Measurements from ENCODE around the gene MALAT1. TPM values are rescaled to one million over a fixed set of nuclear protein-coding genes. Genes with fewer than 3 reads are reported as not detected.

MALAT1 gene
- polyA plus RNA-seq, 6 donors from 2014 or later: 1,985 to 6,450 (median 3,738) TPM

DNA sequence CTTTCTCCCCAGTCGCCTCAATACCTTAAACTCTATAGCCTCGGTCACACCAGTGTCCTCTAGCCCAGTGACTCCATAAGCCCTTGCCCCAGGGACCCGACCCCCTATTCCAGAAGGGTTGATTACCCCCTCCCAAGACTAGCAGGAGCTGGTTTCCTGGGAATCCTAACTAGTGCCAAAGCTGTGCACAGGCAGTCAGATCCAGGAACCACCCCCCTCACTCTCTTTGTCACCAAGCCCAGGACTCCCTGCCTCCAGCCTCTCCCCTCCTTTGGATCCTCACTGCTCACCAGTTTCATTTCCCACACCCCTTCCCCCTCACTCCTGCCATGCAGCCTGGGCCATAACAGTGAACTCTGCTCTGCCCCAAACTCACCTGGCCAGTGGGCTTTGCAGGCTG, 49.5 kb downstream of the MALAT1 start:
- H3K9me3 Mint-ChIP-seq: peaks cover 0 to 1% (median 0%) of the 10 kb centered on the region in 7 donors
- ATAC-seq (ENCODE audit: low read depth in 2 of 2) (no peak), DNase-seq (no peak)
- H3K27ac Mint-ChIP-seq: peak overlapping the region in 4 of 6 donors; percentile 60 to 97 (median 90)
- peaks cover 69 to 71% (median 70%) of the 10 kb centered on the region in 3 donors for H3K4me1 Mint-ChIP-seq
- H3K4me3 Mint-ChIP-seq: peak overlapping the region; percentile 30 to 86 (median 71)
- H3K36me3 Mint-ChIP-seq: no peaks in the 10 kb centered on the region
- H3K27me3 Mint-ChIP-seq: no peaks in the 10 kb centered on the region

DNA sequence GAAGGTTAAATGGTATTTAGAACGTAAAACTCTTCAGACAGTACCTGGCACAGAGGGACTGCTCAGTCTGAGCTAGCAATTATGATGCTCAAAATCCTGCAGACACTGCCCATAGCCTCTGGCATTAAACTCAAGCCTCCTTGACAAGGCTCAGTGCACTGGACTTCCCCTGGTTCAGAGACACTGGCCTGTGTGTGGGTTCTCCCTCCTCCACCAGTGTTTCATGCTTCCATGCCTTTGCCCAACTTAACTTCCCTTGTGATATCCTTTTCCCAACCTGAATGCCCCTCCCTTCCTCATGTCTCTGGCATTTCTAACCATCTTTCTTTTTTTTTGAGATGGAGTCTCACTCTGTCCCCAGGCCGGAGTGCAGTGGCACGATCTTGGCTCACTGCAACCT, 50.3 kb downstream of the MALAT1 start:
- Mint-ChIP-seq H3K27ac (peak overlapping the region in 3 of 6 donors; percentile 33 to 97 (median 82)), H3K9me3 (peaks cover 0 to 1% (median 0%) of the 10 kb centered on the region in 7 donors), H3K27me3 (no peaks in the 10 kb centered on the region), H3K36me3 (no peaks in the 10 kb centered on the region), H3K4me1 (peaks cover 63 to 66% (median 65%) of the 10 kb centered on the region in 3 donors), H3K4me3 (peak overlapping the region in 6 of 8 donors; percentile 8 to 86 (median 74))
- ATAC-seq (ENCODE audit: low read depth in 2 of 2): no peak
- DNase-seq: no peak

DNA sequence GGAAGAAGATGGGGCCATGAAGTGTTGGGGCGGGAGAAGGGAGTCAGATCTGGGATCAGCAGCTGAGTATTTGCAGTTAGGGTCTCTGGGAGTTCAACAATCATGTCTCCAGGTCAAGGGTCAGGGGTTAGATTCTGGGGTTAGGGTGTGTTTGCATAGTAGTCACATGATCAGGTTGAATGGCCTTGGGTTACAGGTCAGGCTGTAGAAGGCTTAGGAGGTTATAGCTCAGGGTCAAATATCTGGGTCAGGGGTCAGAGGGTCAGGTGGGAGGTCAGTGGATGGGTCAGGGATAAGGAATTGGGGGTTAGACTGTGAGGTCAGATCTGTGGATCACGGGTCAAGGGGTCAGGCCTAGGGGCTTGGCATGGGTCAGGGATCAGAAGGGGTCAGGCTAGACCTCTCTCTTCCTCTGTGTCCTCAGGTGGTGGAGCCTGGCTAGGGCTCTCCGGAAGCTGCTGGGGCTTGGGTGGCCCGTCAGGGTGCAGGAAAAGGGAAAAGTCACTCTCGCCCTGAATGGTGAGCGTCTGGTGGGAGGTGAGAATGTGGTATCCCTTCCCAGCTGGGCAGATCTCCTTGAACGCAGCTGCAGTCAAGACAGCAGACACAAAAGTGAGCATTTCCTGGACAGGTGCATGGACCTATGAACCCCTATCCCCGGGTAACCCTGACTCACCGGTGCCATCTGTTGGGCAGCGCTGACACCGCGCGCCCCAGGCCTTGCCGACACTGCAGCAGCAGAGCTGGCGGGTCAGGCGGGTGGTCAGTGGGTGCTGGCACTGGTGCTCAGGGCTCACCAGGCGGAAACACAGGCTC, 52.9 kb downstream of the MALAT1 start:
- DNase-seq (peak; percentile 81), ATAC-seq (ENCODE audit: low read depth in 2 of 2) (peak; percentile 84 to 85)
- Mint-ChIP-seq H3K4me3 (peak overlapping the region; percentile 2 to 80 (median 62)), H3K9me3 (peaks cover 0 to 1% (median 0%) of the 10 kb centered on the region in 7 donors), H3K27ac (peak overlapping the region; percentile 52 to 93 (median 84)), H3K27me3 (no peaks in the 10 kb centered on the region), H3K36me3 (no peaks in the 10 kb centered on the region), H3K4me1 (peaks cover 57 to 63% (median 62%) of the 10 kb centered on the region in 3 donors)

DNA sequence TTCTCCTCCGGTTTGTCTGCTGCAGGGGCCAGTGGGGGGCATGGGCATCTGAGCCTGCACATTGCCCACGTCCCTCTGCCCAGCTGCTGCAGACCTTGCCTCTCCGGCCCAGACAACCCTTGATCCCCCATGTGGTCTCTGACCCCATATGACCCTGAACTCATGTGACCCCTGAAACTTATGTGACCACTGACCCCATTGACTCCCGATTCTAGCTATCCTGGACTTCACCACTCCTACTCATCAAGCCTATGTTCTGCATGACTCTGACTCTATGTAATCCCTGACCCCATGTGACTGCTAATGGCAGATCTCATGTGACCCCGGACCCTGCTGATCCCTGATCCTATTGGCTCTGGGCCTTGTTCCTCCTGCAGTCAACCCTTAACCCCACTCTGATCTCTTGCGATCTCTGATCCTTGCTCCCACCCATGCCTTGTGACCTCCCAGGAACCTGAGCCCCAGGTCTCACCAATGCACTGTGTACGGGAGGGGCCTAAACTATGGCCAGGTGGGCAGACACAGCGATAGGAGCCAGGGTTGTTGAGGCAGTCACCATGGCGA, 53.6 kb downstream of the MALAT1 start:
- Mint-ChIP-seq H3K4me3 (peak overlapping the region in 7 of 8 donors; percentile 2 to 78 (median 53)), H3K9me3 (peaks cover 0 to 1% (median 0%) of the 10 kb centered on the region in 7 donors), H3K4me1 (peaks cover 56 to 67% (median 63%) of the 10 kb centered on the region in 3 donors), H3K36me3 (no peaks in the 10 kb centered on the region), H3K27ac (peak overlapping the region; percentile 21 to 97 (median 79)), H3K27me3 (no peaks in the 10 kb centered on the region)
- DNase-seq (no peak), ATAC-seq (ENCODE audit: low read depth in 2 of 2) (no peak)

DNA sequence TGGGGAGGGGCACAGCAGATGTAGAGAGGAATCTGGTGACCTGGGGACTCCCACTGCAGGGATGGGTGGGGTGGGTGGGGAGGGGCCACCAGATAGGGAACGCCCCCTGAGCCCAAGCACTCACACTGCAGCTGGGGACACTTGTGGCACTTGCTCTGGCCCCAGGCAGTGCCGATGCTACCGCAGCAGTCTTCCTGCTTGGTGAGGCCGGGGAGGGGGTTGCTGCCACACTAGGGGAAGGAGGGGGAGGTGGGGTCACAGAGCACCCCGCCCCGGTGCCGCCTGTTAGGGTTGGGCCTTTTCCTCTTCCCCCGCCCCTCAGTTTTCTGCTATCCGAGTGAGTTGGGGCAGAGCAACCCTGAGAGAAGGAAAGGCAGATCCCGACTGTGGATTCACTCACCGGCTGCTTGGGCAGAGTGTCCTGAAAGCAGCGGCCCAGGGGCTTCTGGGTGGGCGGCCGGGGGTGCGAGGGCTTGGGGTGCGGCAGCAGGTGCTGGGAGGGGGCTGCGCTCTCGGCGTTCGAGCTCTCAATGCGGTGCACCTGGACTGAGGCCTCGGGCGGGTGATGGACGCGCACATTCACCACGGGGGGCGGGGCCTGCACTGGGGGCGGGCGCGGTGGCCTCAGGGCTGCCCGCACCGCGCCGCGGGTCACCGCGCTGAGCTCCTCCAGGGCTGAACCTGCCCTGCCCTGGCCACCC, 54.6 kb downstream of the MALAT1 start:
- Mint-ChIP-seq H3K4me3 (peak overlapping the region in 3 of 8 donors; percentile 9 to 47 (median 31)), H3K36me3 (no peaks in the 10 kb centered on the region), H3K27me3 (no peaks in the 10 kb centered on the region), H3K27ac (peak overlapping the region in 2 of 6 donors; percentile 44 to 52), H3K9me3 (peaks cover 0 to 1% (median 0%) of the 10 kb centered on the region in 7 donors), H3K4me1 (peaks cover 49 to 60% (median 55%) of the 10 kb centered on the region in 3 donors)
- DNase-seq (peak; percentile 33), ATAC-seq (ENCODE audit: low read depth in 2 of 2) (peak; percentile 41 to 58)

DNA sequence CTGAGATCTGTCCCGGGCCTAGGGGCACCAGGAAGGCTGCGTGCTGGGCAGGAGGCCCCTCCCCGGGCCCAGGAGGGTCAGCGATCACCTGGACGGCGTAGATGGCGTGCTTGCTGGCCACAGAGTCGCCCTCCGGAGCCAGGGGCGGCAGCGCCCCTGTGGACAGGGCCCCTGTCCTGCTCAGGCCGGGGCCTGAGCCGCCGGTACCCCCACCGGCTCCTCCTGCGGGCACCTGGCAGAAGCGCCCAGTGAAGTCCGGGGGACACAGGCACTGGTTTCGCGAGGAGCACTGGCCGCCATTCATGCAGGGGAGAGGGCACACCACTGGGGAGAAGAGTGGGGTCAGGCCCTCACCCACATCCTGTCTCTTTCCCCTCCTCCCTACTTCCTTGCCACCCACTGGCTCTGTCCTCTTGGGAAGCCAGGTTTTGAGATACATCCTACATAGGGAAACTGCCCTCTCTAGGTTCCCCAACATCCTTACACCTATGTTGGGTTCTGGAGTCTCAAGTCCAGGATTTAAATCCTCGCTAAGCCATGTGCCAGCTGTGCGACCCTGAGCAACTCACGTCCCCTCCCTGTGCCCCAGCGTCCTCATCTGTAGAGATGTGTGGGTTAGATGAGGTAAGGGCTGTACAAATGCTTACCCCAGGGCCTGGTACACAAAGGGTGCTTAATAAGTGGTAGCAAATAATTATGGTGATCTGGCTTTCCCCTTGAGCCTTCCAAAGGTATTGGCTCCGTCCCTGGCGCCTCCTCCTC, 55.4 kb downstream of the MALAT1 start:
- Mint-ChIP-seq H3K9me3 (peaks cover 0 to 1% (median 0%) of the 10 kb centered on the region in 7 donors), H3K27me3 (no peaks in the 10 kb centered on the region), H3K36me3 (no peaks in the 10 kb centered on the region), H3K4me1 (peaks cover 41 to 56% (median 48%) of the 10 kb centered on the region in 3 donors), H3K4me3 (peak overlapping the region in 5 of 8 donors; percentile 29 to 84 (median 49)), H3K27ac (peak overlapping the region in 2 of 6 donors; percentile 70 to 78)
- DNase-seq (no peak), ATAC-seq (ENCODE audit: low read depth in 2 of 2) (no peak)

DNA sequence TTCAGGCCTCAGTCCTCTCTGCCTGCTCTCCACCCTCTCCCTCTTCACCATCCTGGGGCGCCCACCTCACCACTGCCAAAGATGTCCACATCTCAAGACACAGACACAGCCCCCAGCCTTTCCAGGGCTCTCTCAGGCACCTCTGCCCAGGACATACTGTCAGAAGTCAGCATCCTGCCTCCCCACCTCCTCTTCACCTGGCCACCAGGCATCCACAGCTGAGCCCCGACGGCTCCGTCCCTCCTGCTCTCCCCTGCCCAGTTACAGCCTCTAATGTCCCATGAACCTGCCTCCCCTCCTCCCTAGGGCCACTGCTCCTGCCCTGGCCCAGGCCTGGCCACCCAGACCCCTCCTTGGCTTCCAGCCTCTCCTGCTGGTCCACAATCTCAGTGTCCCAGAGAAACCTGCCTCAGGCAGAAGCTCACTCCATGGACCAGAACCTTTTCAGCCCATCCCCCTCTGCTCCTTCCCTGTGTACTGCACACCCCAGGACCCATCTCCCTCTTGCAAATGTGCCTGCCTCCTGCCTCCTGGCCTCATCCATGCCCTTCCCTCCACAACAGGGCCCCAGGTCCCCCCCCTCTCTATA, 56.1 kb downstream of the MALAT1 start:
- DNase-seq: no peak
- peak overlapping the region in 5 of 8 donors; percentile 2 to 84 (median 63) for H3K4me3 Mint-ChIP-seq
- no peak for ATAC-seq (ENCODE audit: low read depth in 2 of 2)
- no peaks in the 10 kb centered on the region for H3K36me3 Mint-ChIP-seq
- H3K4me1 Mint-ChIP-seq: peaks cover 41 to 57% (median 49%) of the 10 kb centered on the region in 3 donors
- H3K27ac Mint-ChIP-seq: peak overlapping the region in 2 of 6 donors; percentile 74 to 78
- H3K27me3 Mint-ChIP-seq: no peaks in the 10 kb centered on the region
- peaks cover 0 to 1% (median 0%) of the 10 kb centered on the region in 7 donors for H3K9me3 Mint-ChIP-seq

DNA sequence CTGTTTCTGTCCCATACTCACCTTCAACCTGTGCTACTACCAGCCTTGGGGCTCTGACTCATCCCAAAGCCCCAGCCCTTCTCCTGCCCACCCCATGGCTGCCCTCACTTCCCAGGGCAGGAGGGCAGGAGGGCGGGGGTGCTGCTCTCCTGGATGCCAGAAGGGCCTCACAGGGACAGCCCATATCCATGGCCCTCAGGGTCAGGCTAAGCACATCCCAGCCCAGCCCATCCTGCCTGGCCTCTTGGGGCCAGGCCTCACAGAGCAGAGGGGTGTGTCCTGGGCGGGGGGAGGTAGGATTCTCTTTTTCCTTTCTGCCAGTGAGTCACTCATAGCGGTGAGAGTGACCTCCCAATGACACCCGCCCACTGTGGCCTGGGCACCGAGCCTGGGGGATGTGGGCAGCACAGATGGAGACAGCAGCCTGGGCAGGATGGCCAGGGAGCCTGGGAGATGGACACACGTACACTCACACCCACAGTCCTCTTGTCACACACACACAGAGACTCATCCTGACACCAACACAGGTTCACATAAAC, 56.9 kb downstream of the MALAT1 start:
- no peaks in the 10 kb centered on the region for H3K36me3 Mint-ChIP-seq
- no peaks in the 10 kb centered on the region for H3K27me3 Mint-ChIP-seq
- H3K27ac Mint-ChIP-seq: peak overlapping the region in 3 of 6 donors; percentile 12 to 74 (median 26)
- H3K4me3 Mint-ChIP-seq: peak overlapping the region in 7 of 8 donors; percentile 0 to 84 (median 66)
- ATAC-seq (ENCODE audit: low read depth in 2 of 2): no peak
- peaks cover 0 to 1% (median 0%) of the 10 kb centered on the region in 7 donors for H3K9me3 Mint-ChIP-seq
- peaks cover 46 to 66% (median 57%) of the 10 kb centered on the region in 3 donors for H3K4me1 Mint-ChIP-seq
- no peak for DNase-seq

Other genes with a start within 250 kb of the MALAT1 start
- 10 to 100 TPM; 11.9 to 20.4 (median 16.2) TPM for gene POLA2, start 237.1 kb upstream of the MALAT1 start, polyA plus RNA-seq (ENCODE audit: low read depth in 6 of 6)
- gene CDC42EP2, start 184.2 kb upstream of the MALAT1 start, polyA plus RNA-seq (ENCODE audit: low read depth in 6 of 6): under 1 TPM in 1 of 6 donors, not detected in 5; 0.88 TPM
- gene DPF2, start 165.2 kb upstream of the MALAT1 start, polyA plus RNA-seq (ENCODE audit: low read depth in 6 of 6): 100 to 1,000 TPM in 1 of 6 donors, 10 to 100 TPM in 5; 68.1 to 104 (median 91.9) TPM
- 1 to 10 TPM; 1.5 to 3.3 (median 1.8) TPM for gene TIGD3, start 144.3 kb upstream of the MALAT1 start, polyA plus RNA-seq (ENCODE audit: low read depth in 6 of 6)
- 10 to 100 TPM; 10.2 to 35.1 (median 16.2) TPM for gene SLC25A45, start 116.4 kb upstream of the MALAT1 start, polyA plus RNA-seq (ENCODE audit: low read depth in 6 of 6)
- 10 to 100 TPM; 45.3 to 64.6 (median 53.8) TPM for gene FRMD8, start 112.4 kb upstream of the MALAT1 start, polyA plus RNA-seq (ENCODE audit: low read depth in 6 of 6)
- gene NEAT1, start 76.2 kb upstream of the MALAT1 start, polyA plus RNA-seq (ENCODE audit: low read depth in 6 of 6): 1 to 10 TPM in 5 of 6 donors, under 1 TPM in 1; 0.88 to 4.2 (median 1.2) TPM
- 10 to 100 TPM; 21.8 to 40.0 (median 27.2) TPM for gene SCYL1, start 26.0 kb downstream of the MALAT1 start, polyA plus RNA-seq (ENCODE audit: low read depth in 6 of 6)
- gene LTBP3, start 59.3 kb downstream of the MALAT1 start, polyA plus RNA-seq (ENCODE audit: low read depth in 6 of 6): 10 to 100 TPM; 12.5 to 40.5 (median 23.0) TPM
- gene ZNRD2, start 71.4 kb downstream of the MALAT1 start, polyA plus RNA-seq (ENCODE audit: low read depth in 6 of 6): 10 to 100 TPM; 56.9 to 74.5 (median 69.8) TPM
- gene FAM89B, start 73.5 kb downstream of the MALAT1 start, polyA plus RNA-seq (ENCODE audit: low read depth in 6 of 6): 10 to 100 TPM; 44.3 to 82.6 (median 61.8) TPM
- 10 to 100 TPM in 4 of 6 donors, 1 to 10 TPM in 2; 5.5 to 18.3 (median 11.6) TPM for gene EHBP1L1, start 77.0 kb downstream of the MALAT1 start, polyA plus RNA-seq (ENCODE audit: low read depth in 6 of 6)
- gene KCNK7, start 96.8 kb downstream of the MALAT1 start, polyA plus RNA-seq (ENCODE audit: low read depth in 6 of 6): not detected
- 10 to 100 TPM in 4 of 6 donors, 1 to 10 TPM in 2; 9.2 to 20.1 (median 11.9) TPM for gene MAP3K11, start 115.2 kb downstream of the MALAT1 start, polyA plus RNA-seq (ENCODE audit: low read depth in 6 of 6)
- gene PCNX3, start 116.7 kb downstream of the MALAT1 start, polyA plus RNA-seq (ENCODE audit: low read depth in 6 of 6): 1 to 10 TPM in 5 of 6 donors, not detected in 1; 1.7 to 5.9 (median 3.0) TPM
- 100 to 1,000 TPM; 160 to 404 (median 207) TPM for gene SIPA1, start 139.1 kb downstream of the MALAT1 start, polyA plus RNA-seq (ENCODE audit: low read depth in 6 of 6)
- gene RELA, start 163.9 kb downstream of the MALAT1 start, polyA plus RNA-seq (ENCODE audit: low read depth in 6 of 6): 10 to 100 TPM; 36.3 to 72.2 (median 48.6) TPM
- gene KAT5, start 213.2 kb downstream of the MALAT1 start, polyA plus RNA-seq (ENCODE audit: low read depth in 6 of 6): 10 to 100 TPM; 38.9 to 71.8 (median 63.6) TPM
- gene RNASEH2C, start 221.8 kb downstream of the MALAT1 start, polyA plus RNA-seq (ENCODE audit: low read depth in 6 of 6): 100 to 1,000 TPM in 3 of 6 donors, 10 to 100 TPM in 3; 59.3 to 126 (median 99.1) TPM